Endothelial cell of umbilical vein (primary cell): Measurements from ENCODE around the gene ARL10.

ENCODE experiments used
- EZH2 ChIP-seq: IDR thresholded peaks from 2 replicates; pipeline ENCODE4 v1.6.1; 2012; ENCODE audit warnings: borderline replicate concordance, low read depth, mild to moderate bottlenecking, moderate library complexity, low read length, inconsistent platforms; ENCODE audit not compliant: severe bottlenecking
- GATA2 ChIP-seq: IDR thresholded peaks from 2 replicates; pipeline ENCODE4 v1.7.0; 2011; ENCODE audit warnings: low read depth, mild to moderate bottlenecking, moderate library complexity, mixed read lengths, low read length; ENCODE audit not compliant: insufficient read length, insufficient read depth
- MYC ChIP-seq: IDR thresholded peaks from one replicate; pipeline ENCODE4 v1.6.1; 2011; ENCODE audit warnings: mild to moderate bottlenecking, low read depth, low read length
- POLR2A ChIP-seq: IDR thresholded peaks from 2 replicates; pipeline ENCODE4 v1.6.1; 2012; ENCODE audit warnings: low read depth, mild to moderate bottlenecking, control low read depth, low read length
- POLR2AphosphoS5 ChIP-seq: IDR thresholded peaks from 2 replicates; pipeline ENCODE4 v1.6.1; 2012; ENCODE audit warnings: low read depth, mild to moderate bottlenecking, control low read depth, low read length, moderate library complexity; ENCODE audit not compliant: insufficient read depth
- TF ChIP-seq, protein P1 (sequence below), 2 donors: IDR thresholded peaks; 1 replicate in 1 of 2; 2 replicates in 1 of 2; pipeline ENCODE4 v1.5.1; 2011; ENCODE audit warnings: low read length in 2 of 2, mild to moderate bottlenecking in 2 of 2, moderate library complexity in 2 of 2, control low read depth in 1 of 2, inconsistent platforms in 1 of 2, low read depth in 1 of 2; ENCODE audit not compliant: insufficient read depth in 1 of 2; ENCODE audit errors: extremely low read depth in 1 of 2

DNA sequence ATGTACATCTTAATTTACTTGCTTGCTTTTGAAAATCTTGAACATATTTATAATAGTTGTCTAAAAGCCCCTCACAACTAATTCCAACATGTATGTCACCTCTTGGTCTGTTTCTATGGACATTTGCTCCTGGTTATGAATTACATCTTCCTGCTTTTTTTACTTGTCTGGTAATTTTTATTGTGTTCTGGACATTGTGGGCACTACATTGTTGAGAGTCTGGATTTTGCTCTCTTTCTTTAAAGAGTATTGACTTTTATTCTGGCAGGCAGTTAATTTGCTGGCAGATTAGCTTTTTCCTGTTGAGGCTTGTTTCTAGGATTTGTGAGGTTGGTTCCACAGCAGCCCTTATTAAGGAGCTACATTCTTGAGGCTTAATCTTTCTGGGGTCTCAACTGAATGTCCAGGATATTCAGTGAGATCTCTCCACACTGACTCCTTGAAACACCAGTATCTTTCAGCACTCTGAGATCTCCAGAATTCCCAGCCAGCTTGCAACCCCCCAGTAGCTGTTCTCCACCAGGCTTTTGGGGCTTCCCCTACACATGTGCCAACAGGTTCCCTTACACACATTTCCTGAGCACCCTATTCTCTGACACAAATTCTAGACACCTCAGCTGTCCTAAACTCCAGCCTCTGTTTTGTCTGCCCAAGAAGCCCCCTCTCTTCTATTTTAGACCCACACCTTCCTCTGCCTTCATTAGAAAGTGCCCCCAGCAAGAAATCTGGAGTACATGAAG lies 31.1 kb upstream of the ARL10 start:
- TF ChIP-seq, protein P1, sequence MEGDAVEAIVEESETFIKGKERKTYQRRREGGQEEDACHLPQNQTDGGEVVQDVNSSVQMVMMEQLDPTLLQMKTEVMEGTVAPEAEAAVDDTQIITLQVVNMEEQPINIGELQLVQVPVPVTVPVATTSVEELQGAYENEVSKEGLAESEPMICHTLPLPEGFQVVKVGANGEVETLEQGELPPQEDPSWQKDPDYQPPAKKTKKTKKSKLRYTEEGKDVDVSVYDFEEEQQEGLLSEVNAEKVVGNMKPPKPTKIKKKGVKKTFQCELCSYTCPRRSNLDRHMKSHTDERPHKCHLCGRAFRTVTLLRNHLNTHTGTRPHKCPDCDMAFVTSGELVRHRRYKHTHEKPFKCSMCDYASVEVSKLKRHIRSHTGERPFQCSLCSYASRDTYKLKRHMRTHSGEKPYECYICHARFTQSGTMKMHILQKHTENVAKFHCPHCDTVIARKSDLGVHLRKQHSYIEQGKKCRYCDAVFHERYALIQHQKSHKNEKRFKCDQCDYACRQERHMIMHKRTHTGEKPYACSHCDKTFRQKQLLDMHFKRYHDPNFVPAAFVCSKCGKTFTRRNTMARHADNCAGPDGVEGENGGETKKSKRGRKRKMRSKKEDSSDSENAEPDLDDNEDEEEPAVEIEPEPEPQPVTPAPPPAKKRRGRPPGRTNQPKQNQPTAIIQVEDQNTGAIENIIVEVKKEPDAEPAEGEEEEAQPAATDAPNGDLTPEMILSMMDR (IDR thresholded peaks at IDR 0.05; ENCODE audit: extremely low read depth in 1 of 2, insufficient read depth in 1 of 2, low read depth in 1 of 2, low read length in 2 of 2): no peak
- TF ChIP-seq POLR2AphosphoS5: no peak
- TF ChIP-seq GATA2: no peak
- TF ChIP-seq MYC: no peak
- no peak for TF ChIP-seq EZH2
- no peak for TF ChIP-seq POLR2A
